NCI-H1436 (cell line): ENCODE measurements around the gene PRPS1.
A peak's percentile ranks its signal among the peaks of the same experiment; 100 is the strongest.
"Not testable (repeated sequence)": the region's sequence is repeated elsewhere in the genome, so short reads cannot be mapped to it uniquely, and the experiment has no call there.

ENCODE experiments used
- DNase-seq: peaks from one replicate; lab custom pipeline; 2025; lab: John Stamatoyannopoulos, UW

PRPS1 gene

DNA sequence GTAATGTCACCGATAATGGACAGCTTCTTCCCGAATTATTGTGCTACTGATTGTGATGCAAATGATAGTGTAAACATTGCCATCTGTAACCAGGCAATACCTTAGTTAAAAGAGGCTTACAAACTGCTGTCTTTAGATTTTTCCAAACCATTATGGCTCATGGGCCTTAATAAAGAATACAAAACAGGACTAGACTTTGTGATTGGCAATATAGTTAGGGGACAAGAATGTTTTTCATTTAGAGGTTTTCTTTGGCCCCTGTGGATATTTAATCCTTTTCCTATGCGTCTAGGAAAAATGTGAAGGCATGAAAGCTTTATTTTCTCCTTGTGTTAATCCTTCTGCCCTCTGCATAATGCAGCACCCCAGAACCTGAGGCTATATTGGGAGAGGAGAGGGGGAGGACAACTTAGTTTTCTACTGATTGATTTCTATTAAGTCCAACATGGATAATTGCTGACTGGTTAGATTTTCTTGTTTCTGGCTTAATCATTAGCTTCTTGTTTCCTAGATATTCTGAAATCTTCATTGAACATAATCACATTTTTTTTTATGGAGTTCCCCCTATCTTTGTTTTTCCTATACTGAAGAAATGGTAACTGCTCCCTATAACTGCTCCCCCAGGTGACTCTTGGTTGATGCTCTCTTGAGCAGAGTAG lies 1.9 kb downstream of the PRPS1 start:
- no peak for DNase-seq

DNA sequence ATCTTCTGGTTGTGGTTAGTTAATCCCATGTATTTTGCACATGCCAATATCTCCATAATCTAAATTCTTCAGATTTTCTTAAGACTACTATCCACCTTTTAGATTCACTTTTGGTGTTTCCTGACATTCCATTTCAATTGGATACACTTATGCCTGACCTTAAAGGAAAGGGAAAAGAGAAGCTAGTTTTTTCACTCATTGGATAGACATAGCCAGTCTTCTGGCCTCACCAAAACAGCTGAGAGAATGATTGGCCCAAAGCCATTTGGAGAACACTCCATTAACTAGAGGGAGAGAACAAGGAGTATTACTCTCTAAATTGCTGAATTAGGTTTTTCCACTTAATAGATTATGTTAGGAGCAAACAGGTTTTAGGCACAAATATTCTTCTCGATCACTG lies 4.0 kb downstream of the PRPS1 start:
- no peak for DNase-seq

DNA sequence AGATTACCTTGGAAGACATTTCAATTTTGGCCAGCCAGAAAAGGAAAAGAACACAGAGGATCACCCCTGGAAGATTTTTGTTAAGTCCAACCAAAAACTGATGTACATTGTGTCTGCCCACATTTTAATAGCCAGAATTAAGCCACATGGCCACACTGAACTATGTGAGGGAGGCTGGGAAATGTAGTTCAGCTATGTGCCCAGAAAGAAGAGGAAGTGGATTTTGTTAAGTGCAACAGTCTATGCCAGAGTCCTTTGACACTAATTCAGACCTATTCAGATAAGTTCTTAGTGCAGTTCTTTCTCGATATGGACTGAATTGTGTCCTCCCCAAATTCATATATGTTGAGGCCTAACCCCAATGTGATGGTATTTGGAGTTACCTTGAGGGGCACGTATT lies 18.4 kb downstream of the PRPS1 start:
- no peak for DNase-seq

DNA sequence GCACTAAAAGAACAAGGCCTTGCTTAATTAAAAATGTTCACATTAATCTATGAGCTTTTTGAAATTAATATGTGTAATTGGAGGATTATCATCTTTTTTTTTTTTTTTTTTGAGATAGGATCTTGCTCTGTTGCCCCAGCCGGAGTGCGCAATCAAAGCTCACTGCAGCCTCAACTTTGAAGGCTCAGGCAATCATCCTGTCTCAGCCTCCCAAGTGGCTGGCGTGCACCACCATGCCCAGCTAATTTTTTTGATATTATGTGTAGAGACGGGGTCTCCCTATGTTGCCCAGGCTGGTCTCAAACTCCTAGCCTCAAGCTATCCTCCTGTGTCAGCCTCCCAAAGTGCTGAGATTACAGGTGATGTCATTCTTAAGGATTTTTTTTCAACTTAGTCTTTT lies 20.0 kb downstream of the PRPS1 start:
- DNase-seq, result no peak

DNA sequence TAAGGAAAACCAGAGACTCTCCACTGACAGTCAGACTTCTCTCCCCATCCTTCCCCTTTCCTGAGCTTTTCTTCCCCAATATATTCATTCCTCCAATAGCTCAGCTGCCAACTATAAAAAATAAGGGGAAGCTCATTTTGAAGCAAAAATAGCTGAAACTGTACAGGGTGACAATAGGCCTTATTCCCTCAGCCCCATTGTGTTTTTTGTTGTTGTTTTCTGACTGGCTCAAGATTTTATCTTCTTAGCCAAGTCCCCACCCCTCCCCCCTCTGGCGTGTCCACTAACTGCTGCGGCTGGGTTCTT lies 26.2 kb downstream of the PRPS1 start:
- no peak for DNase-seq

DNA sequence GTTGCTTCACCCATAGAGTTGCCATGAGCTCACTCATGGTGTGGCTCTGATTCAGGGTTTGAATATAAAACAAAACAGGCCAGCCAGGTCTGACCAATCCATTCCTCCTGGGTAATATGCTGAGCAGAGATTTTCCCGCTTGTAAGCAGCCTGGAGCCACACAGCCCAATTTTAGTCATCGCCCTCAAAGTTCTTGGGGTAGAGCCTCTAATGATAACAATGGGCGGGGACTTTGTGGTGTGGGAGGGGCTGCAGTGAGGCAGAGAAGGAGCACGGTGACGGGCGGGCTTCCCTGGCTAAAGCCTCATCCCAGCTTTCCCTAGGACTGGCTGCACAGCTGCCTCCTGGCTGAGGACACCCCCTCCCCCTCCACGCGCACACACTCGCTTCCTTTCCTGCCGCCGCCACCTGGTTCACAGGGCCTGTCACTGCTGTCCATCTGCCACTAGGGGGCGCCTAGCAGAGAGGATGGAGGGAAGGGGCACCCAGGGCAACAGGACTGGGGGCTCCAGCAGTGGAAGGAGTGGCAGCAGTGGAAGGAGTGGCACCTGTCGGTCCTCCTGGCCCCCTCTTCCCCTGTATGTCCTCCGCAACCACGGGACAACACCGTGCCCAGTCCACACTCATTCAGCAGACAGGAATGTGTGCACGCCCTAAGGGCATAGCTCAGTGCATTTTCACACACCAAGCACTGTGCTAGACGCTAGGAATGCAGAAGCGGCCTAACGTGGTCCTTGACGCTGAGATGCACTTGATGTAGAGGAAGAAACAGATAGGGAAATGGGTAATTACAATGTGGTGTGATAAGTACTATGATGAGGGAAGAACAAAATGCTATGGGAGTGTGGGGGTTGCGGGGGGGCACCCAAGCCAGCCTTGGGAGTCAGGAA lies 26.8 kb downstream of the PRPS1 start:
- peak; percentile 24 for DNase-seq

DNA sequence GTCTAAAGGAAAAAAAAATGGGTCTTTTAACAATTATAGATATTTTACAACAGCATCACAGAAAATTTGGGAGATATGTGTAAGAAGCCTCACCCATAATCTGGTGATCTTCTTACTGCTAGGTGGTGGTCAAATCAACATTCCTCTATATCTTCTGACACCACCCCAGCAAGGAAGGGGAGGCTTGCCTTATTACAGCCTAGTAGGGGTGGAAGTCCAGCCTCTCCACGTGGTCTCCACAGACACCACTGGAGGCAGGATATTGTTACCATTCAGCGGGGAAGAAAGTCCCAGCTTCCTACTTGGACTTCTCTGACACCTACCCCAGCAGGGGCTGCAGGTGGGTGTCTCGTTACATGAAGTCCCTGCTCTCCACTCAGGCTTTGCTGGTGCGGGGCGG lies 28.7 kb downstream of the PRPS1 start:
- no peak for DNase-seq

DNA sequence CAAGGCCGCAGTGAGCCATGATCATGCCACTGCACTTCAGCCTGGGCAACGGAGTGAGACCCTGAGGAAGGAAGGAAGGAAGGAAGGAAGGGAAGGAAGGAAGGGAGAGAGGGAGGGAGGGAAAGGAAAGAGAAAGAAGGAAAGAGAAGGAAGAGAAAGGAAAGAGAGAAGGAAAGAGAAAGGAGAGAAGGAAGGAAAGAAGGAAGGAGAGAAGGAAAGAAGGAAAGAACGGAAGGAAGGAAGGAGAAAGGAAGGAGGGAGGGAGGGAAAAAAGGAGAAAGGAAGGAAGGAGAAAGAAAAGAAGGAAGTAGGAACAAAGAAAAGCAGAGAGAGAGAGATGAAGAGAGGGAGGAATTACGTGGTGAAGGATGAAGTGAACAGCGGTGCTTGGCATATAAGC lies 30.4 kb downstream of the PRPS1 start:
- DNase-seq, result no peak

DNA sequence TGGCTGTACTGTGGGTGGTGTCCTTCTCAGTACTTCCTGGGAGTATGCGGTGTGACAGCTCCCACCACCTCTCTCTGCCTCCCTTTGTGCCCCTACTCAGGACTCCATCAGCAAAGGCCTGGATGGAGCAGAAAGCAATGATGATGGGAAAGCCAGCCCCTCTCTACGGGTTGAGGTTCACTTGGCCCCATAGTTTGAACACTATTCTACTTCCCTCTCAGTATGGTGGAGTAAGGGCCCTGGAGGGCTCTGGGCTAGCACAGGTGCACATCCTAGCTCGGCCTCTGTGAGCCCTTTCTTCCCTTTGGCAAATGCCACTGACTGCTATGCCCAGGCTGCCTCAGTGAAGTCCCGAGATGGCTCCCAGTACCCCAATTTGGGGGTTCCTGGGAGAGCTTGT lies 31.0 kb downstream of the PRPS1 start:
- no peak for DNase-seq

DNA sequence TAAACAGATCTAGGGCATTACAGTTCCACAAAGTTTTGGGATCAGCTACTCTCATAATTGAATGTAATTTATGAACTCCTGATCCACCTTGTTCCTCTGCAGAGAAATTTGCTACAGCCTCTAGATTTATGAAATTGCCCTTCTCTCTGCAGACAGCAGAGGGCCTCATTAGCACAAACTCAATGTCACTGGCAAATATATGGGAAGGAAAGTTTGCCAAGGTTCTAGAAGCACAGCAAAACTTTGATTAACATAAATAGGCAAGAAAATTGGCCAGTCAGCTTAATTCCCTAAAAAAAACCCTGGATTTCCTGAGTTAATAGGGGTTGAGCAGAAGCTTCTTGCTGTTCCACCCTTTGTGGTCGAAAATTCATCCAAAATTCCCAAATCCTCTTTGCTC lies 31.5 kb downstream of the PRPS1 start:
- peak; percentile 21 for DNase-seq

DNA sequence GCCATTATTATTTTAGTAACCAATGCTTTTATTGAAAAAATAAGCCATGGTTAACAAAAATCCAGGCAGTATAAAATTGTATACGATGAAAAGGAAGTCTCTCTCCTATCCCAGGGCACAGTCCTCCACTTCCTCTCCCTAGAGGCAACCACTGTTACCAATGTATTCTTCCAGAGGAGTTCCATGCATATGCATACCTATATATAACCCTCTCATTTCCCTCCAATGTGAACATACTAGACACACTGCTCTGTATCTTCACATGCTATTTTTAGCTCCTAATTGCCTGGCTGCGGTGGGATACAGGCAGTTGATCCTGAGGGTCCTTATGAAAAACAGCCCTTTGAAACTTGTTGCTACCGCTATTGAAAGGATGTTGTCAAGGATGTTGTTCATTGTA lies 33.8 kb downstream of the PRPS1 start:
- no peak for DNase-seq

DNA sequence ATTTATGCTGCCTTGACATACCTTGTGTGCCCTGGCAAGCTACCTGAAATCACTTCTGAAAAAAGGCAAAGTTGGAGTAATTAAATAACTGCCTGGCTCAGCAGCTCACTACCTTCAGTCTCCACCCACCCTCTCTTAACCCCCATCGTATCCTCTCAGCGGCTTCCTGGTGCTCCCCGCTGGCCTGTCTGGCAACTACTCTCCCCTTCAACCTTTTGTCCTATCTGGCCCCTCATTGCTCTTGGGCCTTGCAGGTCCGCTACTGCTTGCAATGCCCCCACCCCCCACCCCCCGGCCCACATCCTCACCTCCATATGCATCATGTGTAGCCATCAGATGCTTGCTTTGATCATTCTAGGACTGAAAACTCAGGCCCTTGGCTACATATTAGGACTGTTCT lies 34.5 kb downstream of the PRPS1 start:
- DNase-seq, result no peak

DNA sequence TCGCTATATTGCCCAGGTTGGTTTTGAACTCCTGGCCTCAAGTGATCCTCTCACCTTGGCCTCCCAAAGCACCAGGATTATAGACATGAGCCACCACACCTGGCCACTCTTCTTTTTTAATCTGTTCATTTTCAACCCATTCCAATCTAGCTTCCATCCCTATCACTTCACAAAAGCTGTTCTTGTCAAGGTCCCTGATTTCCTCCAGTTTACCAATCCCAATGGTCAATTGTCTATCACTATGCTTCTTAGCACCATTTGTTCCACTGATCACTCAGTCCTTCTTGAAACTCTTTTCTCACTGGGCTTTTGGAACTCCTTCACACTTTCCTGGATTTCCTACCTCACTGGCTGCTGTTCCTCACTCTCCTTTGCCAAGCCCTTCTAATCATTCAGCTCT lies 38.6 kb downstream of the PRPS1 start:
- no peak for DNase-seq

DNA sequence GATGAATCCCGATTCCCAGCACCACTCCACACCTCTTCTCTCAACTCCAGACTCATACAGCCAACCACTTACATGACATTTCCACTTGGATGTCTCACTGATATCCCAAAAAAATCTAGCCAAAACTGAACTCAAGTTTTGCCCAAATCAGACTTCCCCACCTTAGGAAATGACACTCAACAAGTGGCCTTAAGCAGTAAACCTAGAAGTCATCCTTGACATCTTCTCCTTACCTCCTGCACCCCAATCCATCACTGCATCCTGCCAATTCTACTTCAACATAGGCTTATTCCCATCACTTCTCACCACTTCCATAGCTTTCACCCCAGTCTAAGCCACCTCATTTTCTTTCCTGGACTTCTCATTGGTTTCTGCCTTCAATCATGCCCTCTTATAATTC lies 39.1 kb downstream of the PRPS1 start:
- no peak for DNase-seq

DNA sequence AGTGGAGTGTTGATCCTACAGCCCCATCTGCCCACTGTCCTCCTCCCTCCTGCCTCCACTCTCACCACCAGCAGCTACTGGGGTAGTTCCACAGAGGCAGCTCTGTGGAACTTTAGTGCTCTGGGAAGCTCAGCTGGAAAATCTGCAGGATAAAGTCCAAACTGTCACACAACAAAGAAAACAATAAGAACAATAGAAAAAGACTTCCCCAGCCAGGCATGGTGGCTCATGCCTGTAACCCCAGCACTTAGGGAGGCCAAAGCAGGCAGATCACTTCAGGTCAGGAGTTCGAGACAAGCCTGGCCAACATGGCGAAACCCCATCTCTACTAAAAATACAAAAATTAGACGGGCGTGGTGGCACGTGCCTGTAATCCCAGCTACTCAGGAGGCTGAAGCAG lies 40.4 kb downstream of the PRPS1 start:
- not testable (repeated sequence) for DNase-seq

DNA sequence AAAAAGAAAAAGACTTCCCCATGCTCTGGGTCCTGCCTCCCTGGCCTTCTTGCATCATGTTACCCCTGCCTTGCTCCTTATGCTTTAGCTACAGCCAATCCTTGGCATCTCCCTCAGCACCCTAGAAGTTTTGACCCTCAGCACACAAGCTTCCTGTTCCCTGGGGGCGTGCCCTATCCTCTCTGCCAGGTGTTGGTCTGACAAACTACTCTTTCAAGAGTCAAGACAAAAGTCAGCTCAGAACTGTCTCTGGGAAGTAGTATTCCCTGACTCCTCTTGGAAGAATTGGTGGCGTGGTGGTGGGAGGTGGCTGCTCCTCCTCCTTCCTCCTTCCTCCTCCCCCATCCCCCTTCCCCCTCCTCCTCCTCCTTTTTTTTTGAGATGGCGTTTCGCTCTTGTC lies 41.0 kb downstream of the PRPS1 start:
- DNase-seq, result no peak

DNA sequence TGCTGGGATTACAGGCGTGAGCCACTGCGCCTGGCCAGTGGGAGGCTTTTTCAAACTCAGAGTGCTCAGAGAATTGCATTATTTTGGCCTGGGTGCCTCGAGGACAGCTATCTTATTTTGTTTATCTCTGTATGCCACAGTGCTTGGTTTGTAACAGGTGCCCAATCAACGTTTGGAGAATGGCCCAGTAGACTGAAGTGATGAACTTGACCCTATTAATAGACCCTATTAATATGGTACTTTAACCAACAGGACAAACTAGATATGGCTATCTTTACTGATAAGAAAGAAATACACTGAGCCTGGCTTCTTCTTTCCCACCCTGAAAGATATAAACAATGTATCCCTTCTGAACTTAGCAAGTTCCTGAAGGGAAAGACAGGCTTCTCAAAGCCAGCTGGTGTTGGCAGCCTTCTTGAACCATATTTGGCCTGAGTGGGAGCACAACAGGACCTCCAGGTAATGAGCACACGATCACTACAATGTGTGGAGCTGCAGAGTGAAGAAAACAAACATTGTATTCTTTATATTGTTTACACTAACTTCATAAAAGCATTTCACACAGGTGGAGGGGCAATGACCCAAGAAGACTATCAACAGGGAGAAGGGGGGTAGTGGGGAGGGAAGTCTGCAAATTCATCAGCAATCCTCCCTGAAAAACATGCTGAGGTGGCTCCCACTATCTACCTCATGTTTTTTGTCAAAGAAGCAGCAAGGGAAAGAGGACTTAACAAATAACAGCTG lies 41.7 kb downstream of the PRPS1 start:
- DNase-seq, result no peak

DNA sequence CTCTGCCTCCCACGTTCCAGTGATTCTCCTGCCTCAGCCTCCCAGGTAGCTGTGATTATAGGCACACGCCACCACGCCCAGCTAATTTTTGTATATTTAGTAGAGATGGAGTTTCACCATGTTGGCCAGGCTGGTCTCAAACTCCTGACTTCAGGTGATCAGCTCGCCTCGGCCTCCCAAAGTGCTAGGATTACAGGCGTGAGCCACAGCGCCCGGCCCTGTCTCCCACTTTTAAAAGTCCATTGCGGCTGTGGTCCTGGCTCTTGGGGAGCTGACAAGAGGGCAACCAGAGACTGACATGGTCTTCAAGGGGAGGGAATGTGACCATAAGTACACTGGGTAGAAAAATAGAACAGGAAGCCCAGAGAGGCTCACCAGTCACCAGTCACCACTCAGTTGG lies 42.9 kb downstream of the PRPS1 start:
- DNase-seq, result not testable (repeated sequence)

DNA sequence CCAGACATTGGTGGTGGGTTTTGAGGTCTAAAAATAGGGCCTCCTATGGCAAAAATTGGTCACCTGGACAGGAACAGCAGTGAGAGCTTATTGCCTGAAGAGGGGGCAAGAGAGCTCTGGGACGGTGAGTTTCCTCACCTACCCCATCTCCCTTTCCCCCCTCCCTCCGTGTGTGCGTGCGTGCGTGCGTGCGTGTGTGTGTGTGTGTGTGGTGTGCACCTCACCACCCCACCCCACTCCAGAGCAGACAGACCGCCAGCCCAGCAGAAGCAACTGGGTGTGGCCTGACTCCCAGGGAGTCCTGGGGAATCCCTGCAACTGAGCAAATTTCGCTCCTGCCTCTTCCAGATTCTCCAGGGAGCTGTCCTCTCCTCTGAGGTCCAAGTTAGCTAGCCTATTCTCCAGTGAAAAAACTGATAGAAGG lies 44.7 kb downstream of the PRPS1 start:
- peak; percentile 71 for DNase-seq

DNA sequence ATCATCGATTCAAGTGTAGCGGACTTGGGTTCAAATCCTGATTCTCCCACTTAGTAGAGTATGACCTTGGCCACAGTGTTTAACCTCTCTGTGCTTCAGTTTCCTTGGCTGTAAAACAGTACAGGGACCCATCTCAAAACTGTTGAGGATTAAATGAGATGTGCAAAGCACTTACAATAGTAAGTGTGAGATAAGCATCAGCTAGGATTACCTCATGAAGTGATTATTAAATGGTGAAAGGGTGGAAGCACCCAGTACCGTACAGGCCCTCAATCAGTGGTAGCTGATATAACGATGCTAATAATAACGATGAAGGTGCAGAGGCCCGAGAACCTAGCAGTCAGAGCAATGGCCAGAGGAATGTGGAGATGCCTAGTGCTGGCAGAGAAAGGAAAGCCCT lies 45.1 kb downstream of the PRPS1 start:
- DNase-seq, result no peak

DNA sequence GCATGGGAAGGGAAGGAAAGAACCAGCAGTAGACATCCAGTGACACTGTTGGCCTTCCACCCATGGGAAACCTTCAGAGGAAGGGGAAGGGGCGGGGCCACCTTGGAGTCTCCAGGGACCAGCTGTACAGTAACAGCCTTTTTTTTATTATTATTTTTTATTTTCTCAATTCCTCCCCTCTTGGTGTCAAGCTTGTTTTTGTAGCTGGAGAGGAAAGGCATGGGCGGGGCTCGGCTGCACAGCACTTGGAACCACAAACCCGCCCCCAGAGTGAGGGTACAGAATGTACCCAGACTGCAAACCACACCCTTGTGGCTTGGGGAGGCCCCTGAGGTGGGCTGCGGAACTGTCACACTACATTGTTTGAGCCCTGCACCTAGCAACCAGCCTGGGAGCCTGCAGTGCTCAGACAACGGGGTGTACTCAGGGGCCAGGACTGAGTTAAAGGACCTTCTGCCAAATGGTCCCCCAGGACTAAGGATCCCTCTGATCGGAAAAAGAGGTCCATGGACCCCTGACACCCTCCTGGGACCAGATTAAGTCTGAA lies 45.7 kb downstream of the PRPS1 start:
- DNase-seq, result peak; percentile 4

DNA sequence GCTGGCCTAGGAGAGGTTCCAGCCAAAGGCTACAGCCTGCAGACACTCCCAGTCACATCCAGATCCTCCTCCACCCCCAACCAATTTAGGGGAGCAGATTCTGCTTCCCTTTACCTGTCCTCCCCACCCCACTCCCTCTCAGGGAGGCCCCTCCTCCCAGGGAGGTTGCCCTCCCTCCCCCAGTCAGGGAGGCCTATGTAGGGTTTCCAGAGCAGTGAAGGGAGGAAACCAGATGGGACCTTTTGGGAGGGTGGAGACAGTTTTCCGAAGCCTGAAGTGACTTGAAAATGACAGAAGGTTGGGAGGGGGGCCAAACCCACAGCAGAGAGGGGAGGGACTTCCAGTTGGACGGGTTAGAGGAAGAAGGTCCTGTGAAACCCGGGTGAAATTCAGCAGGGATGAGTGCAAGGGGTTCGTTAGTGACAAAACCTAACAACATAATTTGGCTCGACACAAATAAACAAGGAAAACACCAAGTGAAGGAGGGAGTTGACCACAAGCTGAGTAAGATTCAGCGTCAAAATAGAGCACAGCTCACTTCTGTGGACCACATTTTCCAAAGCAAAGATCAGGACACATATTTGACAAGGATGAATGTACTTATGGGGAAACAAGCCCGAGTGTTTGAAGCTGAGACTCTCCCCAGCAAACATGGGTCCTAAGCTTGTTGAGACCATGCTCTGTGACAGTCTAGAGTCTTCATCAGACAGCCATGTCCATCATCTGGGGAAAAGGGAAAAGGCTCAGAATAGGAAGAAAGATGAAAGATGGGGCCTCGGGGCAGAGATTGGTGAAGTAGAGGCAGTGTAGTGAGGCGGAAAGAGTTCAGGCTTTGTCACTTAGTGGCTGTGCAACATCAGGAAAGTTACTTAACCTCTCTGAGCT lies 46.4 kb downstream of the PRPS1 start:
- no peak for DNase-seq
